ENCODE measurements around the gene GUCD1. TPM values are rescaled to one million over a fixed set of nuclear protein-coding genes. Genes with fewer than 3 reads are reported as not detected.
A peak's percentile ranks its signal among the peaks of the same experiment; 100 is the strongest.

The GUCD1 gene
- polyA plus RNA-seq, 2 of the 4 experiments (the other 2 are of a cell fraction): 37.1 to 43.5 TPM

GRCh38 chr22:24584166-24584790, 29.3 kb upstream of the GUCD1 start (continued):
- TF ChIP-seq MAZ (IDR thresholded peaks at IDR 0.05; ENCODE audit: borderline replicate concordance, low read depth, low read length) (no peak), SREBF2 (IDR thresholded peaks at IDR 0.05) (no peak), CHD2 (IDR thresholded peaks at IDR 0.05; ENCODE audit: low read length, partially characterized antibody) (no peak)
- TF ChIP-seq, protein P1, sequence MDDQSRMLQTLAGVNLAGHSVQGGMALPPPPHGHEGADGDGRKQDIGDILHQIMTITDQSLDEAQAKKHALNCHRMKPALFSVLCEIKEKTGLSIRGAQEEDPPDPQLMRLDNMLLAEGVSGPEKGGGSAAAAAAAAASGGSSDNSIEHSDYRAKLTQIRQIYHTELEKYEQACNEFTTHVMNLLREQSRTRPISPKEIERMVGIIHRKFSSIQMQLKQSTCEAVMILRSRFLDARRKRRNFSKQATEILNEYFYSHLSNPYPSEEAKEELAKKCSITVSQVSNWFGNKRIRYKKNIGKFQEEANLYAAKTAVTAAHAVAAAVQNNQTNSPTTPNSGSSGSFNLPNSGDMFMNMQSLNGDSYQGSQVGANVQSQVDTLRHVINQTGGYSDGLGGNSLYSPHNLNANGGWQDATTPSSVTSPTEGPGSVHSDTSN (IDR thresholded peaks at IDR 0.05): no peak

DNA sequence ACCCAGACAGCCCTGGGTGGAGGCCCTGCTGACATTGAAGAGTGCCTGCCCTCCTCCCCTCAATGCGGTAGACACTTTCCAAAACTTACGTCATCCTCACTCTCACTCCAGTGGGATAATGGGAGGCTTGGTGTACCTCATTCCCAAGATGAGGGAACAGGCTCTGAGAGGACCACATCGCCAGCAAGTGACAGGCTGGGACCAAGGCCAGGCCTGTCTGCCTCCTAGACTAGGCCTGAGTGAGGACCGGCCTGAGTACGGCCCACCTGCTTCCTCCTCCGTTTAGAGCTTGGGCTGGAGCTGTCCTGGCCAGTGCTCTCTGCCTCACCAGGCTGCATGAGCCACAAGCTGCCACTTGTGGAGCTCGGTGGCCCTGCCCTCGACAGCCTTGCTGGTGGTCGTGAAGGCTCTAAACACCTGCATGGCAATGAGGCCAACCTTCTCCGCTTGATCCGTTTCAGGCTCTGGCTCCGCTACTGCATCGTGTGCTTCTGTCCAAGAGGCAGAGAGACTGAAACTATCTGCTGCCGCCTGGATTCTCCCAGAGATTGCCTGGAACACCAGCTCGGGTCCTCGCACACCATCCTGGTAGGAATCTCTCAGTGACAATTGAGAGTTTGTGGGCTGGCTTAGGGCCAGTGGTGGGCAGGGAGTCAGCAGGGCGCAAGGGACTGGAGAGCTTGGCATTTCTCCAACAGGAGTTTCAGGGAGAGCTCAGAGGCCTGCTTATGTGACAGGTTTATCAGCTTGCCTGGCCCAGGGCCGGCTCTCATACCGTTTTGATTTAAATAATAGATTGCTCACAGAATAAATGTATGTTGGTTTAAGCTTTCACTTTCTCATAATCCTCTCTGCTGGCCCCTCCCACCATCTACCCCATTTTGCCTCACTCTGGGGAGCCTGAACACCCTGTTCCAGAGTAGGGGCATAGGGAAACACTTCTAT, 28.6 kb upstream of the GUCD1 start:
- CTCF ChIA-PET: interaction anchor here (0.6 kb wide), 1 partner anchor 11 kb away, joined by 3 read pairs; no protein-coding TSS in a partner anchor
- WGBS (ENCODE audit: missing lambda C conversion rate): 79% methylated on average over 14 of the region's 19 CpGs
- ATAC-seq (peak in 1 of 2 experiments; percentile 14; a peak in 2 of 6 replicates), FAIRE-seq (no peak), DNase-seq (ENCODE audit: low read depth in 1 of 2, low spot score in 1 of 2) (no peak)
- POLR2A ChIA-PET: interaction anchor here (0.5 kb wide), 1 partner anchor 28 kb away, joined by 3 read pairs; no protein-coding TSS in a partner anchor
- Histone ChIP-seq H3K27ac (no peak overlapping the region), H3K4me3 (no peak overlapping the region), H3K4me1 (peaks cover 21% of the 10 kb centered on the region), H3K9me3 (no peaks in the 10 kb centered on the region), H3K4me2 (no peak overlapping the region)
- no peak for TF ChIP-seq RCOR1 (IDR thresholded peaks at IDR 0.05; ENCODE audit: low read depth, low read length)
- no peak for TF ChIP-seq ZC3H11A (IDR thresholded peaks at IDR 0.05)

DNA sequence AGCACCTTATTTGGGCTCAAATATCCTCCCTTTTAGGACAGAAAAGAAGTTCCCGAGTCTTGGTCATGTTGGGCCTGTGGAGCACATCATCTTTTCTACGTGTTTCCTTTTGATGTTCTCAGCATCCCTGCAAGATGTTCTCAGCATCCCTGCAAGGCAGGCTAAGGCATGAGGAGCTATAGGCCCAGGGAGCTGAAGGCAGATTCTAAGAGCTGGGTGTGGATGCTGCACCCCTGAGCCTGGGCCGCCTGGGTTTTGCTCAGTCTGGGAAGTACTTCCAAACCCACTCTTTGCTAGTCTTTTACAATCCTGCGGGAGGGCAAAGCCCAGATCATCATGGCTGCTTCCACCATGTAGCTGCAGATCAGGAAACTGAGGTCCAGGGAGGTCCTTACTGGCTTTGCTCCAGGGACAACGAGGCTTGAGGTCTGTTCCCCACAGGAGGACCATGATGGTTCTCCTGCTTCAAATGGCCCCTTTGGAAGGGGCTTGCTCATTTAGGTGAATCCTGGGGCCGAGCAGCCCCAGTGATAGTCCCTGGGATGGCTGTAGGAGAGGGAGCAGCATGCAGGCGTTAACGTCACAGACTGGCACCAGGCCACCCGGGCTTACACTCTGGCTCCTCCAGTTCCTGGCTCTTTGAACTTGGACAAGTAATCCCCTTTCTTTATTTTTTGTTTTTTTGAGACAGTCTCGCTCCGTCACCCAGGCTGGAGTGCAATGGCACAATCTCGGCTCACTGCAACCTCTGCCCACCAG, 27.3 kb upstream of the GUCD1 start:
- Histone ChIP-seq H3K4me2 (no peak overlapping the region), H3K4me1 (peaks cover 31% of the 10 kb centered on the region), H3K9me3 (no peaks in the 10 kb centered on the region), H3K27ac (no peak overlapping the region), H3K4me3 (no peak overlapping the region)
- DNase-seq (ENCODE audit: low read depth in 1 of 2, low spot score in 1 of 2) (no peak), ATAC-seq (no peak), FAIRE-seq (no peak)
- TF ChIP-seq RCOR1 (IDR thresholded peaks at IDR 0.05; ENCODE audit: low read depth, low read length) (no peak), SMC3 (IDR thresholded peaks at IDR 0.05) (no peak), RNF2 (IDR thresholded peaks at IDR 0.05; ENCODE audit: borderline replicate concordance, low read depth) (no peak), CHD2 (IDR thresholded peaks at IDR 0.05; ENCODE audit: low read length, partially characterized antibody) (no peak)
- TF ChIP-seq, protein P1 (IDR thresholded peaks at IDR 0.05): no peak
- TF ChIP-seq, protein P2, sequence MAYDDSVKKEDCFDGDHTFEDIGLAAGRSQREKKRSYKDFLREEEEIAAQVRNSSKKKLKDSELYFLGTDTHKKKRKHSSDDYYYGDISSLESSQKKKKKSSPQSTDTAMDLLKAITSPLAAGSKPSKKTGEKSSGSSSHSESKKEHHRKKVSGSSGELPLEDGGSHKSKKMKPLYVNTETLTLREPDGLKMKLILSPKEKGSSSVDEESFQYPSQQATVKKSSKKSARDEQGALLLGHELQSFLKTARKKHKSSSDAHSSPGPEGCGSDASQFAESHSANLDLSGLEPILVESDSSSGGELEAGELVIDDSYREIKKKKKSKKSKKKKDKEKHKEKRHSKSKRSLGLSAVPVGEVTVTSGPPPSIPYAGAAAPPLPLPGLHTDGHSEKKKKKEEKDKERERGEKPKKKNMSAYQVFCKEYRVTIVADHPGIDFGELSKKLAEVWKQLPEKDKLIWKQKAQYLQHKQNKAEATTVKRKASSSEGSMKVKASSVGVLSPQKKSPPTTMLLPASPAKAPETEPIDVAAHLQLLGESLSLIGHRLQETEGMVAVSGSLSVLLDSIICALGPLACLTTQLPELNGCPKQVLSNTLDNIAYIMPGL (CRISPR knock-in tag; IDR thresholded peaks at IDR 0.05; ENCODE audit: borderline replicate concordance): no peak
- POLR2A ChIA-PET: no interaction called here
- CTCF ChIA-PET: no interaction called here
- 89% methylated on average over 11 of the region's 12 CpGs for WGBS (ENCODE audit: missing lambda C conversion rate)

DNA sequence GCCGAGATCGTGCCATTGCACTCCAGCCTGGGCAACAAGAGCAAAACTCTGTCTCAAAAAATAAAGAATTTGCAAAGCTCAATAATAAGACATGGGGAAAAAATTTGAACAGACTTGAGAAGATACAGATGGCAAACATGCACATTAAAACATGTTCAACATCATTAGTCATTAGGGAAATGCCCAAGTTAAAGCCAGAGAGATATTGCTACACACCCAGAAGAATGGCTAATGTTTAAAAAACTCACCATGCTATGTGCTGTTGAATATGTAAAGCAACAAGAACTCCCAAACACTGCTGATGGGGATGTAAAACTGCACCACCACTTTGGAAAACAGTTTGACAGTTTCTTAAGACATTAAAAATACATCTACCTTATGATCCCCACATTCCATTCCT, 25.3 kb upstream of the GUCD1 start:
- H3K27ac ChIP-seq: 0 out of 6 replicates have a peak overlapping the region, but pooled peaks of 1 of the 2 experiments have one; percentile 15
- WGBS (ENCODE audit: missing lambda C conversion rate): 94% methylated on average over 2 of the region's 2 CpGs

More for the DNA sequence above, 25.3 kb upstream of the GUCD1 start:
- FAIRE-seq (no peak), ATAC-seq (peak in 1 of 2 experiments; percentile 13; a peak in 1 of 6 replicates), DNase-seq (ENCODE audit: low read depth in 1 of 2, low spot score in 1 of 2) (no peak)
- Histone ChIP-seq H3K4me1 (peaks cover 31% of the 10 kb centered on the region), H3K4me2 (peak overlapping the region; percentile 4; the same call in 1 of the 3 replicates), H3K9me3 (no peaks in the 10 kb centered on the region), H3K4me3 (no peak overlapping the region)
- POLR2A ChIA-PET: no interaction called here
- CTCF ChIA-PET: no interaction called here
- no peak for TF ChIP-seq KDM1A (IDR thresholded peaks at IDR 0.05; ENCODE audit: low read depth)
- no peak for TF ChIP-seq FOSL2 (IDR thresholded peaks at IDR 0.05)
- 0 out of 2 replicates have a peak, but pooled peaks have one; percentile 21 for TF ChIP-seq FOSL2 (CRISPR knock-in tag; IDR thresholded peaks at IDR 0.05)
